Lung (tissue), 12 donors: ENCODE measurements around the gene PSME4. TPM values are rescaled to one million over a fixed set of nuclear protein-coding genes. Genes with fewer than 3 reads are reported as not detected.
"Not testable (repeated sequence)": the region's sequence is repeated elsewhere in the genome, so short reads cannot be mapped to it uniquely, and the experiment has no call there.

ENCODE experiments used
- ATAC-seq: fragments of 200-7000 bp; cut with Tn5 transposase; one replicate; pipeline ENCODE4 v1.9.1; 2020; ENCODE audit warnings: moderate number of reproducible peaks; ENCODE audit not compliant: insufficient read depth, low FRiP score
- DNase-seq, 3 donors: peaks; one replicate each; pipeline ENCODE4 v3.0.0-alpha.2; 2013 to 2017
- H3K27ac ChIP-seq, 2 donors: one replicate each; pipeline ENCODE4 v1.5.1; 2013; ENCODE audit warnings: mild to moderate bottlenecking in 2 of 2, moderate library complexity in 2 of 2, control low read depth in 1 of 2, inconsistent platforms in 1 of 2, low read depth in 1 of 2, low read length in 1 of 2
- H3K27me3 ChIP-seq, 3 donors: one replicate each; pipeline ENCODE4 v1.5.1; 2013; ENCODE audit warnings: low read length in 2 of 3; ENCODE audit not compliant: control insufficient read depth in 3 of 3, insufficient read depth in 3 of 3
- H3K36me3 ChIP-seq, 4 donors: one replicate each; pipeline ENCODE4 v1.5.1; 2013; ENCODE audit warnings: low read length in 4 of 4, mild to moderate bottlenecking in 1 of 4, moderate library complexity in 1 of 4; ENCODE audit not compliant: control insufficient read depth in 4 of 4, insufficient read depth in 4 of 4
- H3K4me1 ChIP-seq, 5 donors: one replicate each; pipeline ENCODE4 v1.5.1; 2013; ENCODE audit warnings: low read length in 5 of 5, mild to moderate bottlenecking in 2 of 5, moderate library complexity in 1 of 5; ENCODE audit not compliant: control insufficient read depth in 5 of 5, insufficient read depth in 5 of 5
- H3K4me3 ChIP-seq: one replicate; pipeline ENCODE4 v1.5.1; 2013; ENCODE audit warnings: mild to moderate bottlenecking, control low read depth, moderate library complexity
- H3K9ac ChIP-seq, 2 donors: one replicate each; pipeline ENCODE4 v1.5.1; 2013; ENCODE audit warnings: low read length in 2 of 2, control low read depth in 1 of 2; ENCODE audit not compliant: insufficient read depth in 1 of 2
- H3K9me3 ChIP-seq, 4 donors: one replicate each; pipeline ENCODE4 v1.5.1; 2013; ENCODE audit warnings: low read length in 3 of 4, mild to moderate bottlenecking in 1 of 4, moderate library complexity in 1 of 4; ENCODE audit not compliant: control insufficient read depth in 4 of 4, insufficient read depth in 3 of 4
- WGBS, 2 donors: extraction: QIAGEN DNeasy Blood & Tissue Kit; methylation state at CpG; one replicate each; pipeline ENCODE4 v1.1.7; 2013; 5-methylcytosine and 5-hydroxymethylcytosine counted together
- polyA plus RNA-seq, 2 donors: library from polyadenylated mRNA; stranded (reverse); fragments of 200-250 nt; gene quantifications; one replicate each; pipeline ENCODE4 v1.2.1, GENCODE V29; 2013
- total RNA-seq, 2 donors: library from RNA; depleted of rRNA in 1 of 2; stranded (reverse); fragments of >200 nt in 1 of 2; gene quantifications; one replicate each; pipeline ENCODE4 v1.2.1, GENCODE V29; 2014 to 2021
- TF ChIP-seq, protein P1 (sequence below): IDR thresholded peaks from 2 replicates; pipeline ENCODE4 v1.5.1; 2012; ENCODE audit warnings: mild to moderate bottlenecking; ENCODE audit errors: control extremely low read depth, extremely low read depth
- donor health status: control.
- donor health status: control.
- donor health status: Bipolar disorder and iron deficiency.
- donor health status: healthy.
- donor health status: DM: yes; HTN: yes; CAD: no.

The PSME4 gene
- total and polyA plus RNA-seq, 4 donors, result 20.8 to 72.5 (median 44.9) TPM

DNA sequence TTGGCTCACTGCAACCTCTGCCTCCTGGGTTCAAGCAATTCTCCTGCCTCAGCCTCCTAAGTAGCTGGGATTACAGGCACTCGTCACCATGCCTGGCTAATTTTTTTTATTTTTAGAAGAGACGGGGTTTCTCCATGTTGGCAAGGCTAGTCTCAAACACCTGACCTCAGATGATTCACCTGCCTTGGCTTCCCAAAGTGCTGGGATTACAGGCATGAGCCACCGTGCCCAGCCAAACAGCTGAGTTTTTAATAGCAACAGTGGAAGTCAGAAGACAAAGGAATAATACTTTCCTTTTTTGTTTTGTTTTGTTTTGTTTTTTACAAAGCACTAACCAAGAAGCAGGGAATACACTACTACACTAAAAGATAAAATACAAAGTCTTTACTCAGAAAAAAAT, 127.9 kb downstream of the PSME4 start:
- DNase-seq, result no peak
- TF ChIP-seq, protein P1, sequence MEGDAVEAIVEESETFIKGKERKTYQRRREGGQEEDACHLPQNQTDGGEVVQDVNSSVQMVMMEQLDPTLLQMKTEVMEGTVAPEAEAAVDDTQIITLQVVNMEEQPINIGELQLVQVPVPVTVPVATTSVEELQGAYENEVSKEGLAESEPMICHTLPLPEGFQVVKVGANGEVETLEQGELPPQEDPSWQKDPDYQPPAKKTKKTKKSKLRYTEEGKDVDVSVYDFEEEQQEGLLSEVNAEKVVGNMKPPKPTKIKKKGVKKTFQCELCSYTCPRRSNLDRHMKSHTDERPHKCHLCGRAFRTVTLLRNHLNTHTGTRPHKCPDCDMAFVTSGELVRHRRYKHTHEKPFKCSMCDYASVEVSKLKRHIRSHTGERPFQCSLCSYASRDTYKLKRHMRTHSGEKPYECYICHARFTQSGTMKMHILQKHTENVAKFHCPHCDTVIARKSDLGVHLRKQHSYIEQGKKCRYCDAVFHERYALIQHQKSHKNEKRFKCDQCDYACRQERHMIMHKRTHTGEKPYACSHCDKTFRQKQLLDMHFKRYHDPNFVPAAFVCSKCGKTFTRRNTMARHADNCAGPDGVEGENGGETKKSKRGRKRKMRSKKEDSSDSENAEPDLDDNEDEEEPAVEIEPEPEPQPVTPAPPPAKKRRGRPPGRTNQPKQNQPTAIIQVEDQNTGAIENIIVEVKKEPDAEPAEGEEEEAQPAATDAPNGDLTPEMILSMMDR, result no peak
- H3K9ac ChIP-seq, result no peak overlapping the region
- 69 to 86% methylated on average over 3 of the region's 3 CpGs for WGBS, 2 donors
- no peaks in the 10 kb centered on the region for H3K4me1 ChIP-seq
- no peak for ATAC-seq
- H3K9me3 ChIP-seq, result no peaks in the 10 kb centered on the region
- H3K36me3 ChIP-seq, result no peaks in the 10 kb centered on the region
- H3K27ac ChIP-seq, result no peak overlapping the region
- no peak overlapping the region for H3K4me3 ChIP-seq
- H3K27me3 ChIP-seq, result no peaks in the 10 kb centered on the region

DNA sequence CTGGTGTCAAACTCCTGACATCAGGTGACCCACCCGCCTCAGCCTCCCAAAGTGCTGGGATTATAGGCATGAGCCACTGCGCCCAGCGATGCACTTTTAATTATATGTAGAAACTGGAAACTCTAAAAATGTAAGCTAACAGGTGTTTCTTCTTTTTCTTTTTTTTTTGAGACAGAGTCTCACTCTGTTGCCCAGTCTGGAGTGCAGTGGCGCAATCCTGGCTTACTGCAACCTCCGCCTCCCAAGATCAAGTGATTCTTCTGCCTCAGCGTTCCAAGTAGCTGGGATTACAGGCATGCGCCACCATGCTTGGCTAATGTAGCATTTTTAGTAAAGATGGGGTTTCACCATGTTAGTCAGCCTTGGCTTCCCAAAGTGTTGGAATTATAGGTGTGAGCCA, 129.1 kb downstream of the PSME4 start:
- WGBS, 2 donors, result 96 to 98% methylated on average over 7 of the region's 7 CpGs
- not testable (repeated sequence) for H3K4me3 ChIP-seq, H3K4me1 ChIP-seq, ATAC-seq, H3K36me3 ChIP-seq, DNase-seq, H3K27ac ChIP-seq, H3K27me3 ChIP-seq, H3K9me3 ChIP-seq, H3K9ac ChIP-seq

DNA sequence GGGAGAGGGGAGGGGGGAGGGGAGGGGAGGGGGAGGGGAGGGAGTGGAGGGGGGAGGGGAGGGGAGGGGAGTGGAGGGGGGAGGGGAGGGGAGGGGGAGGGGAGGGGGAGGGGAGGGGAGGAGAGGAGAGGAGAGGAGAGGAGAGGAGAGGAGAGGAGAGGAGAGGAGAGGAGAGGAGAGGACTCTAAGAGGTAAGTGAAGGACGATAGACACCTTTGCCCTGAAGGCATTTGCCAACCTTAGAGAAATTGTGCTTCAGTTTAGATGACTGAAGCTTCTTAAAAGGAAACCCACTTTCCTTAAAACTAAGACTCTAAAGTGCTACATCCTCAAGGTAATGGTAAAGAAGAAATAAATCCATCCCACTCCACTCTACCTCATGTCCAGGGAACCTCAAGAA, 130.2 kb downstream of the PSME4 start:
- DNase-seq (no peak), ATAC-seq (no peak)
- no peak overlapping the region for H3K9ac ChIP-seq
- no peak overlapping the region for H3K4me3 ChIP-seq
- H3K9me3 ChIP-seq, result no peaks in the 10 kb centered on the region
- H3K27me3 ChIP-seq, result no peaks in the 10 kb centered on the region
- H3K4me1 ChIP-seq, result no peaks in the 10 kb centered on the region
- TF ChIP-seq, protein P1, result no peak
- WGBS, 2 donors, result 81 to 93% methylated on average over 1 of the region's 1 CpG
- H3K27ac ChIP-seq, result no peak overlapping the region
- H3K36me3 ChIP-seq, result no peaks in the 10 kb centered on the region

DNA sequence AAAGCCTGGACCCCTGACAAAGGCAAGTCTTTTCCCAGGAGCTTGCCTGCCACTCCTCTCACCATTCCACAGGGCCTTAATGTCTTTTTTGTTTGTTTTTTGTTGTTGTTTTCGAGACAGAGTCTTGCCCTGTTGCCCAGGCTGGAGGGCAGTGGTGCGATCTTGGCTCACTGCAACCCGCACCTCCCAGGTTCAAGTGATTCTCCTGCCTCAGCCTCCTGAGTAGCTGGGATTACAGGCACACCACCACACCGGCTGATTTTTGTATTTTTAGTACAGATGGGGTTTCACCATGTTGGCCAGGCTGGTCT, 140.9 kb downstream of the PSME4 start:
- H3K4me1 ChIP-seq, result peaks cover 0 to 17% (median 6%) of the 10 kb centered on the region in 5 donors
- not testable (repeated sequence) for DNase-seq, H3K9ac ChIP-seq, H3K4me3 ChIP-seq, H3K36me3 ChIP-seq, H3K9me3 ChIP-seq, H3K27me3 ChIP-seq, H3K27ac ChIP-seq, ATAC-seq
- 83 to 97% methylated on average over 4 of the region's 4 CpGs for WGBS, 2 donors
